ENCODE results near the gene ARHGEF16. TPM values are rescaled to one million over a fixed set of nuclear protein-coding genes. Genes with fewer than 3 reads are reported as not detected.
A peak's percentile ranks its signal among the peaks of the same experiment; 100 is the strongest.

Gene ARHGEF16
- under 1 TPM in 1 of 2 donors, not detected in 1; 0.16 TPM for total RNA-seq

GRCh38 chr1:3453891-3454810, at the start of gene ARHGEF16:
Gene ARHGEF16 (plus strand): TSS chr1:3454665. CDS start chr1:3463085, 8,420 bp downstream.
- H3K4me3 Mint-ChIP-seq: peak within 1 kb of the TSS; percentile 50
- H3K27ac Mint-ChIP-seq: no peak within 1 kb of the TSS
- no peaks in the 10 kb centered on the region for H3K9me3 Mint-ChIP-seq
- peak; percentile 27 for ATAC-seq (replicated peaks)
- peaks cover 14% of the 10 kb centered on the region for H3K27me3 Mint-ChIP-seq
- H3K4me1 Mint-ChIP-seq: no peaks in the 10 kb centered on the region
- H3K36me3 Mint-ChIP-seq (ENCODE audit: low read depth): no peaks in the 10 kb centered on the region

- H3K27me3 Mint-ChIP-seq: peaks cover 3% of the 10 kb centered on the region
Measured at GRCh38 chr1:3404801-3405200, 49.7 kb upstream of the ARHGEF16 start.

GRCh38 chr1:3405491-3405890, 49.0 kb upstream of the ARHGEF16 start:
- no peaks in the 10 kb centered on the region for H3K4me1 Mint-ChIP-seq
- ATAC-seq (replicated peaks): no peak
- no peak overlapping the region for H3K4me3 Mint-ChIP-seq

More at GRCh38 chr1:3404801-3405200, 49.7 kb upstream of the ARHGEF16 start:
- Mint-ChIP-seq H3K27ac (no peak overlapping the region), H3K4me1 (no peaks in the 10 kb centered on the region), H3K9me3 (no peaks in the 10 kb centered on the region), H3K4me3 (no peak overlapping the region), H3K36me3 (ENCODE audit: low read depth) (no peaks in the 10 kb centered on the region)
- no peak for ATAC-seq (replicated peaks)

GRCh38 chr1:3405974-3406867, 48.2 kb upstream of the ARHGEF16 start:
- Mint-ChIP-seq H3K36me3 (ENCODE audit: low read depth) (no peaks in the 10 kb centered on the region), H3K9me3 (no peaks in the 10 kb centered on the region), H3K4me1 (no peaks in the 10 kb centered on the region), H3K4me3 (no peak overlapping the region), H3K27ac (no peak overlapping the region), H3K27me3 (peaks cover 3% of the 10 kb centered on the region)
- no peak for ATAC-seq (replicated peaks)

More at GRCh38 chr1:3405491-3405890, 49.0 kb upstream of the ARHGEF16 start:
- H3K9me3 Mint-ChIP-seq: no peaks in the 10 kb centered on the region
- H3K27ac Mint-ChIP-seq: no peak overlapping the region
- H3K27me3 Mint-ChIP-seq: peaks cover 3% of the 10 kb centered on the region
- H3K36me3 Mint-ChIP-seq (ENCODE audit: low read depth): no peaks in the 10 kb centered on the region

- Mint-ChIP-seq H3K4me1 (no peaks in the 10 kb centered on the region), H3K4me3 (no peak overlapping the region), H3K36me3 (ENCODE audit: low read depth) (no peaks in the 10 kb centered on the region), H3K9me3 (no peaks in the 10 kb centered on the region), H3K27ac (no peak overlapping the region), H3K27me3 (peaks cover 3% of the 10 kb centered on the region)
- ATAC-seq (replicated peaks): no peak
Measured at GRCh38 chr1:3407021-3407420, 47.4 kb upstream of the ARHGEF16 start.

- Mint-ChIP-seq H3K27me3 (peaks cover 3% of the 10 kb centered on the region), H3K9me3 (no peaks in the 10 kb centered on the region), H3K4me3 (no peak overlapping the region), H3K36me3 (ENCODE audit: low read depth) (no peaks in the 10 kb centered on the region), H3K4me1 (no peaks in the 10 kb centered on the region), H3K27ac (no peak overlapping the region)
- no peak for ATAC-seq (replicated peaks)
Measured at GRCh38 chr1:3408751-3409266, 45.7 kb upstream of the ARHGEF16 start.

- no peaks in the 10 kb centered on the region for H3K36me3 Mint-ChIP-seq (ENCODE audit: low read depth)
- H3K27ac Mint-ChIP-seq: no peak overlapping the region
- no peaks in the 10 kb centered on the region for H3K9me3 Mint-ChIP-seq
- no peaks in the 10 kb centered on the region for H3K4me1 Mint-ChIP-seq
- H3K27me3 Mint-ChIP-seq: peaks cover 3% of the 10 kb centered on the region
- ATAC-seq (replicated peaks): no peak
- no peak overlapping the region for H3K4me3 Mint-ChIP-seq
Measured at GRCh38 chr1:3409366-3410141, 44.9 kb upstream of the ARHGEF16 start.

- Mint-ChIP-seq H3K36me3 (ENCODE audit: low read depth) (no peaks in the 10 kb centered on the region), H3K27me3 (peaks cover 3% of the 10 kb centered on the region), H3K4me3 (no peak overlapping the region), H3K27ac (no peak overlapping the region), H3K9me3 (no peaks in the 10 kb centered on the region), H3K4me1 (no peaks in the 10 kb centered on the region)
- ATAC-seq (replicated peaks): no peak
Measured at GRCh38 chr1:3410142-3410925, 44.1 kb upstream of the ARHGEF16 start.

GRCh38 chr1:3411806-3412205, 42.7 kb upstream of the ARHGEF16 start:
- no peak for ATAC-seq (replicated peaks)
- Mint-ChIP-seq H3K4me3 (no peak overlapping the region), H3K36me3 (ENCODE audit: low read depth) (no peaks in the 10 kb centered on the region), H3K27ac (no peak overlapping the region), H3K27me3 (peaks cover 3% of the 10 kb centered on the region), H3K9me3 (no peaks in the 10 kb centered on the region), H3K4me1 (no peaks in the 10 kb centered on the region)

GRCh38 chr1:3412376-3412775, 42.1 kb upstream of the ARHGEF16 start:
- H3K36me3 Mint-ChIP-seq (ENCODE audit: low read depth): no peaks in the 10 kb centered on the region
- no peaks in the 10 kb centered on the region for H3K4me1 Mint-ChIP-seq
- H3K27me3 Mint-ChIP-seq: peaks cover 3% of the 10 kb centered on the region
- H3K9me3 Mint-ChIP-seq: no peaks in the 10 kb centered on the region
- no peak overlapping the region for H3K27ac Mint-ChIP-seq
- H3K4me3 Mint-ChIP-seq: no peak overlapping the region
- ATAC-seq (replicated peaks): no peak

- Mint-ChIP-seq H3K9me3 (no peaks in the 10 kb centered on the region), H3K27ac (no peak overlapping the region)
Measured at GRCh38 chr1:3413975-3414710, 40.3 kb upstream of the ARHGEF16 start.

GRCh38 chr1:3415260-3416090, 39.0 kb upstream of the ARHGEF16 start:
- H3K4me3 Mint-ChIP-seq: no peak overlapping the region
- no peak overlapping the region for H3K27ac Mint-ChIP-seq
- H3K27me3 Mint-ChIP-seq: peaks cover 3% of the 10 kb centered on the region
- H3K36me3 Mint-ChIP-seq (ENCODE audit: low read depth): no peaks in the 10 kb centered on the region
- H3K4me1 Mint-ChIP-seq: no peaks in the 10 kb centered on the region
- no peaks in the 10 kb centered on the region for H3K9me3 Mint-ChIP-seq
- no peak for ATAC-seq (replicated peaks)

More at GRCh38 chr1:3413975-3414710, 40.3 kb upstream of the ARHGEF16 start:
- H3K4me1 Mint-ChIP-seq: no peaks in the 10 kb centered on the region
- H3K27me3 Mint-ChIP-seq: peaks cover 3% of the 10 kb centered on the region
- ATAC-seq (replicated peaks): no peak
- no peaks in the 10 kb centered on the region for H3K36me3 Mint-ChIP-seq (ENCODE audit: low read depth)
- H3K4me3 Mint-ChIP-seq: no peak overlapping the region

All from activated T-helper 17 cell treated with anti-CD3 and anti-CD28 coated beads, Interleukin-2, amount 50 U/mL, for 72 hours (primary cell).